ENCODE measurements around the gene TACR1.
A peak's percentile ranks its signal among the peaks of the same experiment; 100 is the strongest.

Gene TACR1

GRCh38 chr2:75010571-75010970 is 188.7 kb downstream of the TACR1 start:
- no peak for DNase-seq

- no peak for DNase-seq
Measured at GRCh38 chr2:75007819-75008218, 191.5 kb downstream of the TACR1 start.

- peak; percentile 5 for DNase-seq
Measured at GRCh38 chr2:75007061-75007460, 192.3 kb downstream of the TACR1 start.

GRCh38 chr2:75006041-75006440 is 193.3 kb downstream of the TACR1 start:
- no peak for DNase-seq

- no peak for DNase-seq
Measured at GRCh38 chr2:75003773-75004172, 195.5 kb downstream of the TACR1 start.

GRCh38 chr2:75003276-75003675 is 196.0 kb downstream of the TACR1 start:
- no peak for DNase-seq

GRCh38 chr2:75002007-75002406 is 197.3 kb downstream of the TACR1 start:
- DNase-seq = no peak

- DNase-seq = no peak
Measured at GRCh38 chr2:74999468-74999867, 199.9 kb downstream of the TACR1 start.
